CD14-positive monocyte (primary cell): ENCODE data around the gene PPIG. TPM values are rescaled to one million over a fixed set of nuclear protein-coding genes. Genes with fewer than 3 reads are reported as not detected.
"Not testable (repeated sequence)": the region's sequence is repeated elsewhere in the genome, so short reads cannot be mapped to it uniquely, and the experiment has no call there.

Experiments
- DNase-seq, 3 donors: peaks; one replicate each; pipeline ENCODE4 v3.0.0-alpha.2; 2011 to 2022
- H2AFZ ChIP-seq: 2 replicates; pipeline ENCODE4 v1.6.0; 2012; ENCODE audit warnings: mild to moderate bottlenecking, low read depth, low read length, inconsistent platforms; ENCODE audit not compliant: insufficient read depth, poor library complexity, severe bottlenecking
- H3K27ac ChIP-seq, 2 donors: 1 replicate in 1 of 2; 2 replicates in 1 of 2; pipeline ENCODE4 v1.5.1; 2012 to 2013; ENCODE audit warnings: low read length in 2 of 2, control low read depth in 1 of 2, inconsistent platforms in 1 of 2, low read depth in 1 of 2, mild to moderate bottlenecking in 1 of 2
- H3K27me3 ChIP-seq, 2 donors: one replicate each; pipeline versions ENCODE4 v1.6.0 to v1.6.1; 2011 to 2013; ENCODE audit warnings: low read length in 2 of 2; ENCODE audit not compliant: control insufficient read depth in 2 of 2, insufficient read depth in 2 of 2
- H3K36me3 ChIP-seq, 2 donors: replicated peaks in 1 of 2; 1 replicate in 1 of 2; 2 replicates in 1 of 2; pipeline versions ENCODE4 v1.5.1 to v1.6.1; 2012 to 2013; ENCODE audit warnings: low read length in 2 of 2, control low read depth in 1 of 2, inconsistent platforms in 1 of 2, mild to moderate bottlenecking in 1 of 2; ENCODE audit not compliant: insufficient read depth in 2 of 2, control insufficient read depth in 1 of 2
- H3K4me1 ChIP-seq, 2 donors: 1 replicate in 1 of 2; 2 replicates in 1 of 2; pipeline versions ENCODE4 v1.5.1 to v1.6.1; 2012 to 2013; ENCODE audit warnings: low read length in 2 of 2, control low read depth in 1 of 2, inconsistent platforms in 1 of 2, mild to moderate bottlenecking in 1 of 2, moderate library complexity in 1 of 2; ENCODE audit not compliant: insufficient read depth in 2 of 2, control insufficient read depth in 1 of 2
- H3K4me2 ChIP-seq: replicated peaks from 2 replicates; pipeline ENCODE3; 2012; ENCODE audit warnings: low read length, moderate library complexity, mild to moderate bottlenecking; ENCODE audit not compliant: poor library complexity, severe bottlenecking; ENCODE audit errors: extremely low read depth
- H3K4me3 ChIP-seq, 3 experiments: fragments of 200-600 bp in 1 of 3; sonication (generic) in 1 of 3; replicated peaks in 1 of 3; 1 replicate in 2 of 3; 2 replicates in 1 of 3; pipeline ENCODE4 v1.5.1; 2011 to 2013; ENCODE audit warnings: low read length in 3 of 3, mild to moderate bottlenecking in 3 of 3, control low read depth in 2 of 3, low read depth in 2 of 3, inconsistent platforms in 1 of 3, moderate library complexity in 1 of 3
- H3K79me2 ChIP-seq: 2 replicates; pipeline ENCODE4 v1.6.0; 2012; ENCODE audit warnings: mild to moderate bottlenecking, control low read depth, inconsistent platforms, low read length, moderate library complexity; ENCODE audit not compliant: insufficient read depth
- H3K9ac ChIP-seq: 2 replicates; pipeline ENCODE4 v1.6.0; 2017; ENCODE audit warnings: low read length, mild to moderate bottlenecking; ENCODE audit not compliant: insufficient read depth, poor library complexity, severe bottlenecking
- H3K9me3 ChIP-seq, 2 donors: replicated peaks in 1 of 2; 1 replicate in 1 of 2; 2 replicates in 1 of 2; pipeline versions ENCODE4 v1.5.1 to v1.6.1; 2012 to 2013; ENCODE audit warnings: low read length in 2 of 2, control low read depth in 1 of 2; ENCODE audit not compliant: control insufficient read depth in 1 of 2, insufficient read depth in 1 of 2
- H4K20me1 ChIP-seq: 2 replicates; pipeline ENCODE4 v1.6.0; 2012; ENCODE audit warnings: mild to moderate bottlenecking, low read length, control low read depth, moderate library complexity; ENCODE audit not compliant: insufficient read depth
- H3K27ac Mint-ChIP-seq, 7 donors: one replicate each; pipeline ENCODE4 v1.8.0; 2020; ENCODE audit warnings: mild to moderate bottlenecking in 7 of 7, mixed read lengths in 7 of 7, moderate library complexity in 6 of 7, inconsistent platforms in 2 of 7
- H3K27me3 Mint-ChIP-seq, 3 donors: one replicate each; pipeline ENCODE4 v1.8.0; 2021 to 2022; ENCODE audit warnings: low read depth in 3 of 3, mild to moderate bottlenecking in 3 of 3, mixed read lengths in 3 of 3, moderate library complexity in 3 of 3, inconsistent platforms in 1 of 3
- H3K36me3 Mint-ChIP-seq, 2 donors: one replicate each; pipeline ENCODE4 v1.8.0; 2020; ENCODE audit warnings: mixed read lengths in 2 of 2, inconsistent platforms in 1 of 2, mild to moderate bottlenecking in 1 of 2
- H3K4me1 Mint-ChIP-seq: one replicate; pipeline ENCODE4 v1.8.0; 2020; ENCODE audit warnings: mild to moderate bottlenecking, mixed read lengths
- H3K4me3 Mint-ChIP-seq, 2 donors: one replicate each; pipeline ENCODE4 v1.8.0; 2020; ENCODE audit warnings: mild to moderate bottlenecking in 2 of 2, mixed read lengths in 2 of 2, moderate library complexity in 1 of 2
- H3K9me3 Mint-ChIP-seq, 7 donors: one replicate each; pipeline ENCODE4 v1.8.0; 2020 to 2022; ENCODE audit warnings: mixed read lengths in 7 of 7, mild to moderate bottlenecking in 6 of 7, moderate library complexity in 6 of 7, inconsistent platforms in 2 of 7
- CTCF ChIP-seq: fragments of 200-600 bp; IDR thresholded peaks from one replicate; pipeline ENCODE4 v1.8.0; 2022; ENCODE audit warnings: antibody characterized with exemption, mild to moderate bottlenecking
- WGBS: methylation state at CpG from one replicate; pipeline ENCODE4 v1.1.5; 2013; ENCODE audit warnings: missing lambda C conversion rate; ENCODE audit not compliant: insufficient coverage; 5-methylcytosine and 5-hydroxymethylcytosine counted together
- intact Hi-C, 2 donors: fragments of 100-400 bp; cut with micrococcal nuclease; formaldehyde crosslinking; loops; one replicate each; pipeline versions ENCODE4 v1.15.0 to v1.15.1; 2023
- polyA plus RNA-seq, 3 donors: library from polyadenylated mRNA; depleted of rRNA in 1 of 3; unstranded in 2 of 3; stranded (reverse) in 1 of 3; fragments of 300-500 nt in 2 of 3; fragments of >200 nt in 1 of 3; fragmentation: Illumina TruSeq in 2 of 3; gene quantifications; 1 replicate in 2 of 3; 2 replicates in 1 of 3; pipeline ENCODE4 v1.2.3, GENCODE V29; 2012 to 2021

PPIG gene
- polyA plus RNA-seq, 3 donors: 21.0 to 34.4 (median 21.3) TPM

DNA sequence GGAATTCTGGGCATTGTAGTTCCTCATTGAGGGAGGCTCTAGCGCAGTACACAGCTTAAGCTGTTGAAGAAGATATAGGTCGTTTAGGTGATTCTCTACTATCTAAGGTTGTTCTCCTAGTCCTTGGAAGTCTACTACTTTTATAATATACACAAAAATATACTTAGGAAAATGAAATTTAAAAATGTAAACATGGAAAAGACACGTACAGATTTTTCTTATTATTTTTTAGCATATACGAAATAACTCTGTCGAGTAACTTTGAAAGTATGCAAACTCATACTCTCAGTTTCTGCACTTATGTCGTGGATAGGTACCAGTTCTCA, 10.2 kb upstream of the PPIG start:
- Histone ChIP-seq H3K9me3 (no peaks in the 10 kb centered on the region), H3K27ac (peak overlapping the region; percentile 51 to 76), H3K79me2 (peaks cover 45% of the 10 kb centered on the region), H3K4me1 (peaks cover 5 to 10% of the 10 kb centered on the region in 2 donors), H3K9ac (peak overlapping the region; percentile 65), H3K4me2 (peak overlapping the region; percentile 83), H2AFZ (peak overlapping the region; percentile 96), H3K36me3 (no peaks in the 10 kb centered on the region), H4K20me1 (no peaks in the 10 kb centered on the region), H3K4me3 (peak overlapping the region; percentile 52 to 85 (median 70)), H3K27me3 (peaks cover 0 to 3% of the 10 kb centered on the region in 2 donors)
- H3K27me3 Mint-ChIP-seq: peaks cover 0 to 8% (median 4%) of the 10 kb centered on the region in 3 donors
- H3K27ac Mint-ChIP-seq: peak overlapping the region in 6 of 7 donors; percentile 91 to 97 (median 94)
- DNase-seq: no peak
- peak overlapping the region; percentile 94 to 98 for H3K4me3 Mint-ChIP-seq
- no peak for TF ChIP-seq CTCF
- H3K9me3 Mint-ChIP-seq: peaks cover 0 to 5% (median 0%) of the 10 kb centered on the region in 7 donors
- WGBS: no CpG with 5 or more reads among the region's 6 CpGs
- peaks cover 10% of the 10 kb centered on the region for H3K4me1 Mint-ChIP-seq
- intact Hi-C loops: loop anchor here in 1 of 2 donors (10.0 kb wide), 1 partner anchor 251 kb away; the partner anchor contains the start of genes METTL5 and UBR3
- peaks cover 9 to 16% of the 10 kb centered on the region in 2 donors for H3K36me3 Mint-ChIP-seq

DNA sequence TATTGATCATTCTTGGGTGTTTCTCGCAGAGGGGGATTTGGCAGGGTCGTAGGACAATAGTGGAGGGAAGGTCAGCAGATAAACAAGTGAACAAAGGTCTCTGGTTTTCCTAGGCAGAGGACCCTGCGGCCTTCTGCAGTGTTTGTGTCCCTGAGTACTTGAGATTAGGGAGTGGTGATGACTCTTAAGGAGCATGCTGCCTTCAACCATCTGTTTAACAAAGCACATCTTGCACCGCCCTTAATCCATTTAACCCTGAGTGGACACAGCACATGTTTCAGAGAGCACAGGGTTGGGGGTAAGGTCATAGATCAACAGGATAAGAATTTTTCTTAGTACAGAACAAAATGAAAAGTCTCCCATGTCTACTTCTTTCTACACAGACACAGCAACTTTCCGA, 9.6 kb upstream of the PPIG start:
- H3K4me3 Mint-ChIP-seq, DNase-seq, H3K9me3 ChIP-seq, H3K4me3 ChIP-seq, H3K4me2 ChIP-seq, H3K27ac ChIP-seq, H3K36me3 ChIP-seq, H3K9me3 Mint-ChIP-seq, H3K9ac ChIP-seq, H2AFZ ChIP-seq, H3K27me3 ChIP-seq, H4K20me1 ChIP-seq, H3K27ac Mint-ChIP-seq, H3K4me1 ChIP-seq, H3K27me3 Mint-ChIP-seq: not testable (repeated sequence)
- H3K4me1 Mint-ChIP-seq: peaks cover 10% of the 10 kb centered on the region
- WGBS: no CpG with 5 or more reads among the region's 5 CpGs
- intact Hi-C loops: loop anchor here in 1 of 2 donors (10.0 kb wide), 1 partner anchor 250 kb away; the partner anchor contains the start of genes METTL5 and UBR3
- peaks cover 6 to 12% of the 10 kb centered on the region in 2 donors for H3K36me3 Mint-ChIP-seq
- H3K79me2 ChIP-seq: peaks cover 39% of the 10 kb centered on the region

DNA sequence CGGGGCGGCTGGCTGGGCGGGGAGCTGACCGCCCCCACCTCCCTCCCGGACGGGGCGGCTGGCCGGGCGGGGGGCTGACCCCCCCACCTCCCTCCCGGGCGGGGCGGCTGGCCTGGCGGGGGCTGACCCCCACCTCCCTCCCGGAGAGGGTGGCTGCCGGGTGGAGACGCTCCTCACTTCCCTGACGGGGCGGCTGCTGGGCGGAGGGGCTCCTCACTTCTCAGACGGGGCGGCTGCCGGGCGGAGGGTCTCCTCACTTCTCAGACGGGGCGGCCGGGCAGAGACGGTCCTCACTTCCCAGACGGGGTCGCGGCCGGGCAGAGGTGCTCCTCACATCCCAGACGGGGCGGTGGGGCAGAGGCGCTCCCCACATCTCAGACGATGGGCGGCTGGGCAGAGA, 8.9 kb upstream of the PPIG start:
- H3K4me2 ChIP-seq, H3K9me3 ChIP-seq, H3K4me1 Mint-ChIP-seq, H3K27me3 Mint-ChIP-seq, H3K27me3 ChIP-seq, H4K20me1 ChIP-seq, H3K36me3 Mint-ChIP-seq, H3K27ac ChIP-seq, H3K9ac ChIP-seq, H3K4me3 ChIP-seq, H3K36me3 ChIP-seq, H3K27ac Mint-ChIP-seq, H3K4me3 Mint-ChIP-seq, H3K4me1 ChIP-seq, H2AFZ ChIP-seq, DNase-seq, H3K9me3 Mint-ChIP-seq: not testable (repeated sequence)
- intact Hi-C loops: loop anchor here in 1 of 2 donors (10.0 kb wide), 1 partner anchor 250 kb away; the partner anchor contains the start of genes METTL5 and UBR3
- WGBS: no CpG with 5 or more reads among the region's 36 CpGs
- peaks cover 33% of the 10 kb centered on the region for H3K79me2 ChIP-seq
